Activated CD4-positive, CD25-positive, alpha-beta regulatory T cell treated with anti-CD3 and anti-CD28 coated beads, Interleukin-2, amount 50 U/mL, for 72 hours (primary cell): Measurements from ENCODE around the gene VAMP8.
A peak's percentile ranks its signal among the peaks of the same experiment; 100 is the strongest.
"Not testable (repeated sequence)": the region's sequence is repeated elsewhere in the genome, so short reads cannot be mapped to it uniquely, and the experiment has no call there.

Experiments used
- DNase-seq: peaks from one replicate; pipeline ENCODE4 v3.0.0; 2021

VAMP8 gene

GRCh38 chr2:85583667-85584353, 6.4 kb downstream of the VAMP8 start:
- DNase-seq, result no peak

- peak; percentile 52 for DNase-seq
Measured at GRCh38 chr2:85584354-85584856, 7.0 kb downstream of the VAMP8 start, which contains the start of gene VAMP5. VAMP5 (plus strand) TSS chr2:85584431; CDS start chr2:85584491, 60 bp downstream.

GRCh38 chr2:85584857-85585780, 7.7 kb downstream of the VAMP8 start:
- DNase-seq, result no peak

GRCh38 chr2:85585781-85586105, 8.4 kb downstream of the VAMP8 start:
- no peak for DNase-seq

- DNase-seq, result no peak
Measured at GRCh38 chr2:85588236-85588635, 10.8 kb downstream of the VAMP8 start.

- no peak for DNase-seq
Measured at GRCh38 chr2:85588645-85589044, 11.3 kb downstream of the VAMP8 start.

- DNase-seq, result no peak
Measured at GRCh38 chr2:85589181-85589580, 11.8 kb downstream of the VAMP8 start.

- no peak for DNase-seq
Measured at GRCh38 chr2:85589982-85590791, 12.8 kb downstream of the VAMP8 start.

GRCh38 chr2:85590950-85591349, 13.6 kb downstream of the VAMP8 start:
- no peak for DNase-seq

- DNase-seq, result no peak
Measured at GRCh38 chr2:85591563-85591962, 14.2 kb downstream of the VAMP8 start.

- DNase-seq, result not testable (repeated sequence)
Measured at GRCh38 chr2:85592299-85592698, 14.9 kb downstream of the VAMP8 start.

- no peak for DNase-seq
Measured at GRCh38 chr2:85593023-85593422, 15.6 kb downstream of the VAMP8 start.

GRCh38 chr2:85594715-85595300, 17.4 kb downstream of the VAMP8 start:
- DNase-seq, result no peak

GRCh38 chr2:85595301-85596025, 18.1 kb downstream of the VAMP8 start, which contains the start of gene RNF181:
RNF181 (plus strand) TSS chr2:85595745; CDS start chr2:85595764, 19 bp downstream.
- peak; percentile 84 for DNase-seq

GRCh38 chr2:85596026-85596333, 18.6 kb downstream of the VAMP8 start:
- no peak for DNase-seq

- DNase-seq, result no peak
Measured at GRCh38 chr2:85596486-85597143, 19.2 kb downstream of the VAMP8 start.

- DNase-seq, result no peak
Measured at GRCh38 chr2:85597241-85597640, 19.9 kb downstream of the VAMP8 start.

GRCh38 chr2:85598594-85599340, 21.4 kb downstream of the VAMP8 start:
- DNase-seq, result no peak

GRCh38 chr2:85599468-85600234, 22.3 kb downstream of the VAMP8 start:
- DNase-seq, result no peak

GRCh38 chr2:85600235-85600575, 22.8 kb downstream of the VAMP8 start:
- no peak for DNase-seq
